DOHH2 (cell line): ENCODE data around the gene ENPP7.

Experiments
- H3F3A ChIP-seq: fragments of 200-600 bp; sonication (generic), shearing (Covaris generic); 2 replicates; pipeline ENCODE4 v1.6.0; 2016; ENCODE audit warnings: antibody characterized with exemption, mild to moderate bottlenecking; ENCODE audit not compliant: control insufficient read depth, insufficient read depth
- H3K27ac ChIP-seq: fragments of 200-600 bp; sonication (generic); 2 replicates; pipeline ENCODE4 v1.5.1; 2014; ENCODE audit warnings: low read depth, mild to moderate bottlenecking, low read length, moderate library complexity
- H3K27me3 ChIP-seq: fragments of 200-600 bp; sonication (generic); 2 replicates; pipeline ENCODE4 v1.6.1; 2014; ENCODE audit warnings: mild to moderate bottlenecking, low read length, mixed read lengths; ENCODE audit not compliant: control insufficient read depth
- H3K36me3 ChIP-seq: fragments of 200-600 bp; sonication (generic); 2 replicates; pipeline ENCODE4 v1.6.1; 2014; ENCODE audit warnings: mild to moderate bottlenecking, low read length, moderate library complexity, mixed read lengths; ENCODE audit not compliant: control insufficient read depth
- H3K4me1 ChIP-seq: fragments of 200-600 bp; sonication (generic); 2 replicates; pipeline ENCODE4 v1.6.1; 2014; ENCODE audit warnings: mild to moderate bottlenecking, low read length, mixed read lengths; ENCODE audit not compliant: control insufficient read depth
- H3K4me2 ChIP-seq: fragments of 200-600 bp; sonication (generic); 2 replicates; pipeline ENCODE4 v1.6.0; 2014; ENCODE audit warnings: mild to moderate bottlenecking, low read length, moderate library complexity
- H3K4me3 ChIP-seq: fragments of 200-600 bp; sonication (generic); 2 replicates; pipeline ENCODE4 v1.5.1; 2014; ENCODE audit warnings: mild to moderate bottlenecking, low read length, mixed read lengths
- H3K79me2 ChIP-seq: fragments of 200-600 bp; sonication (generic); 2 replicates; pipeline ENCODE4 v1.6.1; 2014; ENCODE audit warnings: mild to moderate bottlenecking, low read length, mixed read lengths; ENCODE audit not compliant: control insufficient read depth
- H3K9me2 ChIP-seq: fragments of 200-600 bp; sonication (generic); replicated peaks from 2 replicates; pipeline ENCODE4 v1.6.1; 2014; ENCODE audit warnings: mild to moderate bottlenecking, low read length, mixed read lengths; ENCODE audit not compliant: control insufficient read depth
- H3K9me3 ChIP-seq: fragments of 200-600 bp; sonication (generic); 2 replicates; pipeline ENCODE4 v1.6.1; 2014; ENCODE audit warnings: antibody characterized with exemption, low read length, mixed read lengths; ENCODE audit not compliant: control insufficient read depth, insufficient read depth
- H4K20me1 ChIP-seq: fragments of 200-600 bp; sonication (generic); 2 replicates; pipeline ENCODE4 v1.6.0; 2014; ENCODE audit warnings: low read depth, mild to moderate bottlenecking, antibody characterized with exemption, low read length, moderate library complexity; ENCODE audit not compliant: control insufficient read depth, insufficient read depth
- EZH2phosphoT487 ChIP-seq: fragments of 200-600 bp; sonication (generic); IDR thresholded peaks from 2 replicates; pipeline ENCODE4 v1.6.1; 2017; ENCODE audit warnings: borderline replicate concordance, mild to moderate bottlenecking, antibody characterized with exemption, low read length, moderate library complexity, mixed read lengths
- TF ChIP-seq, protein P1 (sequence below): fragments of 200-600 bp; sonication (generic); IDR thresholded peaks from one replicate; pipeline ENCODE4 v1.5.1; 2014; ENCODE audit warnings: antibody characterized with exemption, mild to moderate bottlenecking, low read depth, low read length; ENCODE audit not compliant: poor library complexity, severe bottlenecking

The ENPP7 gene, protein sequence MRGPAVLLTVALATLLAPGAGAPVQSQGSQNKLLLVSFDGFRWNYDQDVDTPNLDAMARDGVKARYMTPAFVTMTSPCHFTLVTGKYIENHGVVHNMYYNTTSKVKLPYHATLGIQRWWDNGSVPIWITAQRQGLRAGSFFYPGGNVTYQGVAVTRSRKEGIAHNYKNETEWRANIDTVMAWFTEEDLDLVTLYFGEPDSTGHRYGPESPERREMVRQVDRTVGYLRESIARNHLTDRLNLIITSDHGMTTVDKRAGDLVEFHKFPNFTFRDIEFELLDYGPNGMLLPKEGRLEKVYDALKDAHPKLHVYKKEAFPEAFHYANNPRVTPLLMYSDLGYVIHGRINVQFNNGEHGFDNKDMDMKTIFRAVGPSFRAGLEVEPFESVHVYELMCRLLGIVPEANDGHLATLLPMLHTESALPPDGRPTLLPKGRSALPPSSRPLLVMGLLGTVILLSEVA

DNA sequence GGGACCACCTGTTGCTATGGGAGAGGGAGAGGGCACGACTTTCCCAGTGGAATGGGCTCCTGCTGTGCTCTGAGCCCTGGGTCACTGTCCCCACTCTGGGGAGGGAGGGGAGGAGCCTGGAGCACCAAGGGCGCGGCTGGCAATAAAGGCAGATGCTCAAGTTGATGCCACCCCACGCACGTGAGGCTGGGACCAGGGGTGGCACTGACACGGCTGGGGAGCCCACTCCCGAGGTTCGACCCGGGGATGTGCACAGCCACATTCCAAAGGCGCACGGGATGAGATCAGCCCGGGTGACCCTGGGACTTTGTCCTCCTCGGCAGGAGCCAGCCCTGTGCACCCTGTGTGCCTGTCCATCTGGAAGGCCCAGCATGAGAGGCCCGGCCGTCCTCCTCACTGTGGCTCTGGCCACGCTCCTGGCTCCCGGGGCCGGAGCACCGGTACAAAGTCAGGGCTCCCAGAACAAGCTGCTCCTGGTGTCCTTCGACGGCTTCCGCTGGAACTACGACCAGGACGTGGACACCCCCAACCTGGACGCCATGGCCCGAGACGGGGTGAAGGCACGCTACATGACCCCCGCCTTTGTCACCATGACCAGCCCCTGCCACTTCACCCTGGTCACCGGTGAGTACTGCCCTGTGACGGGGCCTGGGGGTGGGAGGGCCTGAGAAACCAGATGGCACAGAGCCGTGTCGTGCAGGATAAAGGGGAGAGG, at the start of gene ENPP7:
Gene ENPP7, plus strand, starts transcription at position 175 of the 715 bp plus-strand sequence. Its CDS starts 197 bp downstream, at position 372.
- Histone ChIP-seq H3K9me2 (no peaks in the 10 kb centered on the region), H3K36me3 (no peaks in the 10 kb centered on the region), H3K79me2 (no peaks in the 10 kb centered on the region), H3K27ac (no peak within 1 kb of the TSS), H3K4me3 (no peak within 1 kb of the TSS), H3K4me2 (no peak within 1 kb of the TSS), H3K9me3 (no peaks in the 10 kb centered on the region), H3K4me1 (peaks cover 18% of the 10 kb centered on the region), H3K27me3 (no peaks in the 10 kb centered on the region), H4K20me1 (no peaks in the 10 kb centered on the region), H3F3A (no peaks in the 10 kb centered on the region)
- TF ChIP-seq, protein P1, sequence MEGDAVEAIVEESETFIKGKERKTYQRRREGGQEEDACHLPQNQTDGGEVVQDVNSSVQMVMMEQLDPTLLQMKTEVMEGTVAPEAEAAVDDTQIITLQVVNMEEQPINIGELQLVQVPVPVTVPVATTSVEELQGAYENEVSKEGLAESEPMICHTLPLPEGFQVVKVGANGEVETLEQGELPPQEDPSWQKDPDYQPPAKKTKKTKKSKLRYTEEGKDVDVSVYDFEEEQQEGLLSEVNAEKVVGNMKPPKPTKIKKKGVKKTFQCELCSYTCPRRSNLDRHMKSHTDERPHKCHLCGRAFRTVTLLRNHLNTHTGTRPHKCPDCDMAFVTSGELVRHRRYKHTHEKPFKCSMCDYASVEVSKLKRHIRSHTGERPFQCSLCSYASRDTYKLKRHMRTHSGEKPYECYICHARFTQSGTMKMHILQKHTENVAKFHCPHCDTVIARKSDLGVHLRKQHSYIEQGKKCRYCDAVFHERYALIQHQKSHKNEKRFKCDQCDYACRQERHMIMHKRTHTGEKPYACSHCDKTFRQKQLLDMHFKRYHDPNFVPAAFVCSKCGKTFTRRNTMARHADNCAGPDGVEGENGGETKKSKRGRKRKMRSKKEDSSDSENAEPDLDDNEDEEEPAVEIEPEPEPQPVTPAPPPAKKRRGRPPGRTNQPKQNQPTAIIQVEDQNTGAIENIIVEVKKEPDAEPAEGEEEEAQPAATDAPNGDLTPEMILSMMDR = no peak
- no peak for TF ChIP-seq EZH2phosphoT487

DNA sequence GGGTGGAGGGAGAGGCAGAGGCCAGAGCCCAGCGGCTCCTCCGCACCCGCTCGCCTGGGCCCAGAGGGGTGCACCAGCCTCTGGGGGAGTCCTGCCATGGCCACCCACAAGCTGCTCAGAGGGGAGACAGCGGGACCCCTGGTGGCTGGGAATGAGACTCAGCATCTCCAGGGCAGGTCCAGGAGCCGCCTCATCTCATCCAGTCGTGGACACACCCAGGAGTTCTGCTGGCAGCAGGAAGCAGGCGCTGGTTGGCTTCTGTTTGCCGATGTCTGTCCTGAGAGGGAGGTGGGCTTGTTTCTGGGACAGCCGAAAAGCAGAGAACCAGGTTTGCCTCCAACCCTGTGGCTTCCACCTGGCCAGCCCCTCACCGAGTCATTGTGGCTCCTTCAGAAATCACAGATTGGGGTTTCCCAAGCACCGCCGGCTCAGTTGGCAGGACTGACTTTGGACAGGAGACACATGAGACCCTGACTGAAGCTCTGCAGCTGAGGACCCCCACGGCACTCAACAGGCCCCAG, 49.6 kb upstream of the ENPP7 start:
- TF ChIP-seq, protein P1 = no peak
- no peak for TF ChIP-seq EZH2phosphoT487
- H3K27me3 ChIP-seq = no peaks in the 10 kb centered on the region
- no peaks in the 10 kb centered on the region for H3K4me1 ChIP-seq
- H3F3A ChIP-seq = no peaks in the 10 kb centered on the region
- no peaks in the 10 kb centered on the region for H3K9me3 ChIP-seq
- no peaks in the 10 kb centered on the region for H3K79me2 ChIP-seq
- no peaks in the 10 kb centered on the region for H4K20me1 ChIP-seq
- H3K27ac ChIP-seq = no peak overlapping the region
- H3K4me2 ChIP-seq = no peak overlapping the region
- no peaks in the 10 kb centered on the region for H3K9me2 ChIP-seq
- no peaks in the 10 kb centered on the region for H3K36me3 ChIP-seq
- H3K4me3 ChIP-seq = no peak overlapping the region

DNA sequence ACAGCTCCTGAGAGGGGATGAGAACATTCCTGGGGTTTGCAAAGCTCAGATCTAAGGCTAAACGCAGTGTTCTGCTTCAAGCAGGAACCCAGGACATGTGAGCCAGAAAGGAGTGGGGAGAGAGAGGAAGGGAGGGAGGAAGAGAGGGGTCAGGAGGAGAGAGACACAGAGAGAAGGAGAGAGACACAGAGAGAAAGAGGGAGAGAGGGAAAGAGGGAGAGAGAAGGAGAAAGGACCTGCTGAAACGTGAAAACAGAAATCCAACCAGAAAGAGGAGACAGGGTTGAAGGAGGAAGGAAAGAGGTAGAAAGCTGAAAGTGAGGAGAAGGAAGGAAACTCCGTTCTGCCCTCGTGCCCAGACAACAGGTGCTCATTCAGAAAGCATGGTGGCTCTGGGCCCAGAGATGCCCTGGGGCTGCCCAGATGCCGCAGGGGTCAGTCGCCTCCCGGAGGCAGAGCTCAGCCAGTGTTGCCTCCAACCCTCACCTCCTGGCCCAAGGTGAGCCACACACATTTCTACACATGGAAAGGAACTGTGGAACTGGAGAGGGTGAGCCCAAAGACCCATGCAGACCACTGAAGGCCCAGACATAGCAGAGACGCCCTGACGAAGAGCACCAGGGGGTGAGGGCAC, 49.0 kb upstream of the ENPP7 start:
- Histone ChIP-seq H3K79me2 (no peaks in the 10 kb centered on the region), H3K27me3 (no peaks in the 10 kb centered on the region)
- TF ChIP-seq EZH2phosphoT487 = no peak
- TF ChIP-seq, protein P1 = no peak

More for the DNA sequence above, 49.0 kb upstream of the ENPP7 start:
- no peaks in the 10 kb centered on the region for H3K9me2 ChIP-seq
- H3K4me1 ChIP-seq = no peaks in the 10 kb centered on the region
- H3K27ac ChIP-seq = no peak overlapping the region
- H3K9me3 ChIP-seq = no peaks in the 10 kb centered on the region
- H3K4me3 ChIP-seq = no peak overlapping the region
- no peaks in the 10 kb centered on the region for H3K36me3 ChIP-seq
- H4K20me1 ChIP-seq = no peaks in the 10 kb centered on the region
- no peaks in the 10 kb centered on the region for H3F3A ChIP-seq
- no peak overlapping the region for H3K4me2 ChIP-seq
